Lower lobe of right lung (tissue), 2 donors: ENCODE data around the gene ARHGEF9. TPM values are rescaled to one million over a fixed set of nuclear protein-coding genes. Genes with fewer than 3 reads are reported as not detected.

ENCODE experiments used
- ATAC-seq, 2 donors: fragments of 200-7000 bp; cut with Tn5 transposase; one replicate each; pipeline ENCODE4 v1.9.1; 2020 to 2022; ENCODE audit warnings: mild to moderate bottlenecking in 2 of 2, moderate library complexity in 2 of 2
- DNase-seq: peaks from one replicate; pipeline ENCODE4 v3.0.0-alpha.2; 2020
- H3K27ac ChIP-seq: fragments of 200-600 bp; one replicate; pipeline ENCODE4 v1.8.0; 2022
- H3K27me3 ChIP-seq: fragments of 200-600 bp; one replicate; pipeline ENCODE4 v1.8.0; 2022; ENCODE audit warnings: low read depth
- H3K36me3 ChIP-seq: fragments of 200-600 bp; one replicate; pipeline ENCODE4 v1.8.0; 2022; ENCODE audit warnings: mild to moderate bottlenecking
- H3K4me1 ChIP-seq: fragments of 200-600 bp; one replicate; pipeline ENCODE4 v1.8.0; 2022
- H3K4me3 ChIP-seq: fragments of 200-600 bp; one replicate; pipeline ENCODE4 v1.8.0; 2022; ENCODE audit warnings: mild to moderate bottlenecking
- H3K9me3 ChIP-seq: fragments of 200-600 bp; one replicate; pipeline ENCODE4 v1.8.0; 2022
- intact Hi-C: fragments of 100-400 bp; cut with DNase I; formaldehyde crosslinking; loops from one replicate; pipeline ENCODE4 v1.11.0; 2022
- total RNA-seq: library from RNA; stranded (reverse); fragmentation: NEBNext Ultra II Directional; extraction: Animal tissue kit (Norgen Biotek cat#: 25700); gene quantifications from one replicate; pipeline ENCODE4 v1.2.1, GENCODE V29; 2021
- TF ChIP-seq, protein P1 (sequence below): fragments of 200-600 bp; IDR thresholded peaks from one replicate; pipeline ENCODE4 v1.8.0; 2022; ENCODE audit warnings: antibody characterized with exemption, mild to moderate bottlenecking
- donor health status: DM: no; HTN: yes; CAD: no; lungs with severe emphysema.

Gene ARHGEF9
- total RNA-seq, 1 donor from 2014 or later = 20.8 TPM

DNA sequence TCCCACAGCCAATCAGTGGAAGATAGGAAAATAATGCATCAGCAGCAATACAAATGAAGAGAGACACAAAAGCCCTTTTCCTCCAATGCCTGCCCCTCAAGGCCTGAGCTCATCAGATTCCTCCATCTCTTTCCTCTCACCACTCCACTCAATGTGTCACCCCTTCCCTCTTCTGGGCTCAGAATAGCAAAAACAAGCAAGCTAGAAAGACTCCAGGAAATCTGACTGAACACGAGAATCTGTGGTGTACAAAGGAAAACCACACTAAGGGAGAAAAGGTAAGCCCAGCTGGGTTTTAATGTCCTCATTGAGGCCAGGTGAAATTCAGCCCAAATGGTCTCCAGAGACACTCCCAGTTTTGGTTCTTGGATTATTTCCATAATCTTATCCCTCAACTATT is 46.3 kb downstream of the ARHGEF9 start:
- intact Hi-C loops = no loop called here
- Histone ChIP-seq H3K9me3 (no peaks in the 10 kb centered on the region), H3K27ac (no peak overlapping the region), H3K27me3 (no peaks in the 10 kb centered on the region), H3K4me3 (no peak overlapping the region), H3K36me3 (no peaks in the 10 kb centered on the region), H3K4me1 (no peaks in the 10 kb centered on the region)
- no peak for ATAC-seq
- DNase-seq = no peak
- TF ChIP-seq, protein P1, sequence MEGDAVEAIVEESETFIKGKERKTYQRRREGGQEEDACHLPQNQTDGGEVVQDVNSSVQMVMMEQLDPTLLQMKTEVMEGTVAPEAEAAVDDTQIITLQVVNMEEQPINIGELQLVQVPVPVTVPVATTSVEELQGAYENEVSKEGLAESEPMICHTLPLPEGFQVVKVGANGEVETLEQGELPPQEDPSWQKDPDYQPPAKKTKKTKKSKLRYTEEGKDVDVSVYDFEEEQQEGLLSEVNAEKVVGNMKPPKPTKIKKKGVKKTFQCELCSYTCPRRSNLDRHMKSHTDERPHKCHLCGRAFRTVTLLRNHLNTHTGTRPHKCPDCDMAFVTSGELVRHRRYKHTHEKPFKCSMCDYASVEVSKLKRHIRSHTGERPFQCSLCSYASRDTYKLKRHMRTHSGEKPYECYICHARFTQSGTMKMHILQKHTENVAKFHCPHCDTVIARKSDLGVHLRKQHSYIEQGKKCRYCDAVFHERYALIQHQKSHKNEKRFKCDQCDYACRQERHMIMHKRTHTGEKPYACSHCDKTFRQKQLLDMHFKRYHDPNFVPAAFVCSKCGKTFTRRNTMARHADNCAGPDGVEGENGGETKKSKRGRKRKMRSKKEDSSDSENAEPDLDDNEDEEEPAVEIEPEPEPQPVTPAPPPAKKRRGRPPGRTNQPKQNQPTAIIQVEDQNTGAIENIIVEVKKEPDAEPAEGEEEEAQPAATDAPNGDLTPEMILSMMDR = no peak

DNA sequence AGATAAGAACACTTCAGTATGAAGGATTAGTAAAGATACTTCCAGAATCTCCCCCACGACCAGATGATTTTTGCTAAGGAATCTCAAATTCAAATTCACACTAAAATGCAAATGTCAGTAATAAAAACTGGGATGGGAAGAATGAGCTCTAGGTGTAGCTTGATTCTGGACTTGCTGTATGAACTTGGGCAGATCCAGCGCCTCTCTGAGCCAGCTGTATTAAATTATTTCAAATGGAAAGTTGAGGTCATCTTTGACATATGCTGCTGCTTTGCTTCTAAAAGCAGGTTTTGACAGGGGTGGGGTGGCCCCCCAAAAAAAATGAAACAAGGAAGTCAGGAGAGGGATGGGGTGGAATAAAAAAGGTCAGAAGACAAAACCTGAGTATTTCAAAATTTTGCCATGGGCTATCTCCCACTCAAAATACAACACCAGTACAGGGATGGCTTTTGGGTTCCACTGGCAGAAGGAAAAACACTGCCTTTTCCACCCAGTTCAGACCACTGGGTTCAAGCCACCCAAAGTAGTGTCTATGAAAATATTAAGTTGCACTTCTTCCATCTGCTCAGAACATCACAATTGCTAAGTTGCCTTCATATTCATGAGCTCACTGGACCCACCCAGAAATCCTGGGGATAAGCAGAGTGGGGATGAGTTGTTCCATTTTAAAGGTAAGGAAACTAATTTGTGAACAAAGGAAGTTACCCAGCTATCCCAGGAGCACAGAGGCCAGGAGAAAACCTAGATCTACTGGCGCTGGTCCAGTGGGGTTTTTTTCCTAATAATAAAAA is 47.7 kb downstream of the ARHGEF9 start:
- Histone ChIP-seq H3K27me3 (no peaks in the 10 kb centered on the region), H3K4me1 (no peaks in the 10 kb centered on the region), H3K36me3 (no peaks in the 10 kb centered on the region), H3K27ac (no peak overlapping the region), H3K9me3 (no peaks in the 10 kb centered on the region), H3K4me3 (no peak overlapping the region)
- intact Hi-C loops = no loop called here
- DNase-seq = no peak
- TF ChIP-seq, protein P1 = no peak
- no peak for ATAC-seq

DNA sequence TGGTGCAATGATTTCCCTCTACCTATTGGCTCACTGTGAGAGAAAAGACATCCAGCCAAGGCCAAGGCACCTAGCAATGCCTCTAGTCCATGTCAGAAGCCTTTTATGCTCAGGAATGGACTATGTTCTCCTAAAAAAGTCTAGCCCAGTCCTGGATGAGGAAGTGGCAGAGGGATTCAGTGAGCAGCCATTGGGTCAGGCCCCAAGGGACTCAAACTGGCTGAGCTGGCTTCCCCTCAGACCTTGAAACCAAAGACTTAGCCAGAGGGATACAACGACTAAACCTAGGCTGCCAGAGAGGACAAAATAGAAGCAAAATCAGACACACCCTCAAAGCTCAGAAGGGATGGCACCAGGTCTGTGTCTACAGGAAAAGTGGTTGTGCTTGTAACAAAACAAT is 49.1 kb downstream of the ARHGEF9 start:
- ATAC-seq = no peak
- no peak for DNase-seq
- Histone ChIP-seq H3K4me3 (no peak overlapping the region), H3K9me3 (no peaks in the 10 kb centered on the region), H3K27ac (no peak overlapping the region), H3K36me3 (no peaks in the 10 kb centered on the region), H3K4me1 (no peaks in the 10 kb centered on the region), H3K27me3 (no peaks in the 10 kb centered on the region)
- TF ChIP-seq, protein P1 = no peak
- intact Hi-C loops = no loop called here

DNA sequence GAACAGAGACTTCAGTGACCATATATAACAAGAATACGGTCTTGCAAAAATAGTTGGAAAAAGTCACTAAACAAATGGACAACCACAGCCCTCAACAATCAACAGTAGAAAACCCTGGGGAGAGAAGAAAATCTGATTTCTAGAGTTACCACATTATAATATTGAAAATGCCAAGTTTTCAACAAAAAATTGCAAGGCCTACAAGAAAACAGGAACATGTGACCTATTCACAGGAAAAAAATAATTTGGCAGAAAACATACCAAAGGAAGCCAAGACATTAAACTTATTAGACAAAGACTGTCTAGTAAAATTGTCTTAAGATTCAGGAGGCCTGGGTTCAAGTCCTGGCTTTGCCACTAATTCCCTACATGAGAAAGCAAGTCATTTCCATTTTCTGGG is 64.7 kb downstream of the ARHGEF9 start:
- Histone ChIP-seq H3K9me3 (no peaks in the 10 kb centered on the region), H3K36me3 (no peaks in the 10 kb centered on the region), H3K27ac (no peak overlapping the region), H3K4me3 (no peak overlapping the region), H3K4me1 (no peaks in the 10 kb centered on the region), H3K27me3 (no peaks in the 10 kb centered on the region)
- ATAC-seq (no peak), DNase-seq (no peak)
- intact Hi-C loops = no loop called here
- TF ChIP-seq, protein P1 = no peak

DNA sequence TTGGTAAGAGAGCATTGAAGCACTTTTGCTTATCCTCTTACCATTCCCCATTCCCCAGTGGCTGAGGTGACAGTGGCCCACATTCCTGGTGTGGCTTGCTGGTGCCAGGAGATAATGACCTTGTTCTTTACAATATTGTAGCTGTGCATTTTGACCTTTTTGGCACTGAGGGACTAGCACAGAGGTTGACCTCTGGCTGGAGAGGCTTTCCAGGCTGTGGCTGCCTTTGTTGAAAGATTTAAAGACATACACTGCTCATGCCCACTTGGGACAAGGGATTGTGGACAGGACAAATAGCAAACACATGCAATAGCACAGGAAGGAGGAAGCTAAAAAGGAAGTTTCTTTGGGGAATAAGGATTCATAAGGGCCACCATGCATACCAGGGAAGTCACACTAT is 65.4 kb downstream of the ARHGEF9 start:
- ATAC-seq = no peak

More for the DNA sequence above, 65.4 kb downstream of the ARHGEF9 start:
- no peaks in the 10 kb centered on the region for H3K27me3 ChIP-seq
- DNase-seq = no peak
- TF ChIP-seq, protein P1 = no peak
- H3K36me3 ChIP-seq = no peaks in the 10 kb centered on the region
- H3K4me3 ChIP-seq = no peak overlapping the region
- no peaks in the 10 kb centered on the region for H3K9me3 ChIP-seq
- intact Hi-C loops = no loop called here
- no peaks in the 10 kb centered on the region for H3K4me1 ChIP-seq
- H3K27ac ChIP-seq = no peak overlapping the region
